Duodenal mucosa (tissue), 2 donors: ENCODE results near the gene FAT4.
A peak's percentile ranks its signal among the peaks of the same experiment; 100 is the strongest.

Source experiments
- H3K27ac ChIP-seq: one replicate; pipeline ENCODE4 v1.7.0; 2013; ENCODE audit warnings: low read depth, low read length
- H3K27me3 ChIP-seq, 2 donors: one replicate each; pipeline ENCODE4 v1.7.0; 2013; ENCODE audit warnings: low read length in 2 of 2, control low read depth in 1 of 2; ENCODE audit not compliant: insufficient read depth in 2 of 2, control insufficient read depth in 1 of 2
- H3K36me3 ChIP-seq, 2 donors: one replicate each; pipeline ENCODE4 v1.7.0; 2013; ENCODE audit warnings: low read length in 2 of 2, control low read depth in 1 of 2; ENCODE audit not compliant: insufficient read depth in 2 of 2, control insufficient read depth in 1 of 2
- H3K4me1 ChIP-seq, 2 donors: one replicate each; pipeline ENCODE4 v1.7.0; 2013; ENCODE audit warnings: low read length in 2 of 2, control low read depth in 1 of 2; ENCODE audit not compliant: insufficient read depth in 2 of 2, control insufficient read depth in 1 of 2
- H3K4me3 ChIP-seq, 2 donors: one replicate each; pipeline ENCODE4 v1.7.0; 2013; ENCODE audit warnings: low read length in 2 of 2, low read depth in 1 of 2
- H3K9ac ChIP-seq, 2 donors: one replicate each; pipeline ENCODE4 v1.7.0; 2013; ENCODE audit warnings: low read length in 2 of 2, low read depth in 1 of 2
- H3K9me3 ChIP-seq, 2 donors: one replicate each; pipeline ENCODE4 v1.7.0; 2013; ENCODE audit warnings: low read length in 2 of 2, control low read depth in 1 of 2; ENCODE audit not compliant: control insufficient read depth in 1 of 2

FAT4 gene

GRCh38 chr4:125314676-125315575 is at the start of gene FAT4:
Gene FAT4, plus strand, starts transcription at chr4:125314955. Its CDS starts 1,457 bp downstream, at chr4:125316412.
- peak within 1 kb of the TSS; percentile 45 to 62 for H3K9ac ChIP-seq
- peaks cover 27 to 29% of the 10 kb centered on the region in 2 donors for H3K27me3 ChIP-seq
- no peaks in the 10 kb centered on the region for H3K36me3 ChIP-seq
- H3K9me3 ChIP-seq, result no peaks in the 10 kb centered on the region
- H3K4me1 ChIP-seq, result peaks cover 5 to 12% of the 10 kb centered on the region in 2 donors
- peak within 1 kb of the TSS; percentile 81 to 85 for H3K4me3 ChIP-seq
- peak within 1 kb of the TSS; percentile 73 for H3K27ac ChIP-seq

GRCh38 chr4:125265846-125266245 is 48.9 kb upstream of the FAT4 start:
- Histone ChIP-seq H3K4me3 (no peak overlapping the region), H3K4me1 (no peaks in the 10 kb centered on the region), H3K9me3 (no peaks in the 10 kb centered on the region), H3K36me3 (no peaks in the 10 kb centered on the region), H3K9ac (no peak overlapping the region), H3K27me3 (no peaks in the 10 kb centered on the region), H3K27ac (no peak overlapping the region)

- no peaks in the 10 kb centered on the region for H3K9me3 ChIP-seq
- H3K9ac ChIP-seq, result no peak overlapping the region
- H3K36me3 ChIP-seq, result no peaks in the 10 kb centered on the region
- no peak overlapping the region for H3K27ac ChIP-seq
- H3K27me3 ChIP-seq, result no peaks in the 10 kb centered on the region
- no peaks in the 10 kb centered on the region for H3K4me1 ChIP-seq
- no peak overlapping the region for H3K4me3 ChIP-seq
Measured at GRCh38 chr4:125266901-125267604, 47.7 kb upstream of the FAT4 start.

- H3K27me3 ChIP-seq, result no peaks in the 10 kb centered on the region
- no peak overlapping the region for H3K9ac ChIP-seq
- H3K36me3 ChIP-seq, result no peaks in the 10 kb centered on the region
- H3K27ac ChIP-seq, result no peak overlapping the region
- no peak overlapping the region for H3K4me3 ChIP-seq
- no peaks in the 10 kb centered on the region for H3K9me3 ChIP-seq
- H3K4me1 ChIP-seq, result no peaks in the 10 kb centered on the region
Measured at GRCh38 chr4:125267630-125268029, 47.1 kb upstream of the FAT4 start.

GRCh38 chr4:125268068-125268755 is 46.5 kb upstream of the FAT4 start:
- H3K4me1 ChIP-seq, result no peaks in the 10 kb centered on the region
- no peaks in the 10 kb centered on the region for H3K9me3 ChIP-seq
- no peaks in the 10 kb centered on the region for H3K27me3 ChIP-seq
- H3K9ac ChIP-seq, result no peak overlapping the region
- H3K4me3 ChIP-seq, result no peak overlapping the region
- H3K36me3 ChIP-seq, result no peaks in the 10 kb centered on the region
- no peak overlapping the region for H3K27ac ChIP-seq

GRCh38 chr4:125276811-125277210 is 37.9 kb upstream of the FAT4 start:
- no peaks in the 10 kb centered on the region for H3K36me3 ChIP-seq
- H3K4me1 ChIP-seq, result no peaks in the 10 kb centered on the region
- H3K27me3 ChIP-seq, result no peaks in the 10 kb centered on the region
- H3K4me3 ChIP-seq, result no peak overlapping the region
- H3K9me3 ChIP-seq, result no peaks in the 10 kb centered on the region
- no peak overlapping the region for H3K27ac ChIP-seq
- H3K9ac ChIP-seq, result no peak overlapping the region

- Histone ChIP-seq H3K9me3 (no peaks in the 10 kb centered on the region), H3K4me1 (no peaks in the 10 kb centered on the region), H3K27me3 (no peaks in the 10 kb centered on the region), H3K36me3 (no peaks in the 10 kb centered on the region), H3K4me3 (no peak overlapping the region), H3K9ac (no peak overlapping the region), H3K27ac (no peak overlapping the region)
Measured at GRCh38 chr4:125277790-125278189, 37.0 kb upstream of the FAT4 start.

- no peaks in the 10 kb centered on the region for H3K9me3 ChIP-seq
- no peak overlapping the region for H3K27ac ChIP-seq
- H3K4me3 ChIP-seq, result no peak overlapping the region
- no peaks in the 10 kb centered on the region for H3K27me3 ChIP-seq
- H3K4me1 ChIP-seq, result no peaks in the 10 kb centered on the region
- H3K36me3 ChIP-seq, result no peaks in the 10 kb centered on the region
- no peak overlapping the region for H3K9ac ChIP-seq
Measured at GRCh38 chr4:125280892-125281403, 33.8 kb upstream of the FAT4 start.

GRCh38 chr4:125283707-125284279 is 31.0 kb upstream of the FAT4 start:
- Histone ChIP-seq H3K4me3 (no peak overlapping the region), H3K4me1 (no peaks in the 10 kb centered on the region), H3K27me3 (no peaks in the 10 kb centered on the region), H3K36me3 (no peaks in the 10 kb centered on the region), H3K9me3 (no peaks in the 10 kb centered on the region), H3K27ac (no peak overlapping the region), H3K9ac (no peak overlapping the region)
